ENCODE measurements around the gene IMPG2.
"Not testable (repeated sequence)": the region's sequence is repeated elsewhere in the genome, so short reads cannot be mapped to it uniquely, and the experiment has no call there.

The IMPG2 gene

GRCh38 chr3:101319531-101319930, 844 bp downstream of the IMPG2 start:
- TF ChIP-seq CTCF (conservative IDR thresholded peaks at IDR 0.05): no peak
- TF ChIP-seq ZFX (IDR thresholded peaks at IDR 0.05): no peak
- no peak overlapping the region for H3K27ac ChIP-seq

DNA sequence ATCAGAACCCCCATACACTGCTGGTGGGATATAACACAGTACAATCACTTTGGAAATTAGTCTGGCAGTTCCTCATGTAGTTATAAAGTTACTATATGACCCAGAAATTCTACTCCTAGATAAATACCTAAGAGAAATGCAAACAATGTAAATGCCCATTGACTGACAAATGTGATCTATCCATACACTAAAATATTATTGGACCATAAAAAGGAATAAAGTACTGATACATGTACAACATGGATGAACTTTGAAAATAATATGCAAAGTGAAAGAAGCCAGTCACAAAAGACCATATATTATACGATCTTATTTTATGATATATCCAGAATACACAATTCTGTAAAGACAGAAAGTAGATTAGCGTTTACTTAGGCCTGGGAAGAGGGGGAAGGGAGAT, 7.8 kb downstream of the IMPG2 start:
- no peak overlapping the region for H3K27ac ChIP-seq
- TF ChIP-seq CTCF (conservative IDR thresholded peaks at IDR 0.05): no peak
- no peak for TF ChIP-seq ZFX (IDR thresholded peaks at IDR 0.05)

DNA sequence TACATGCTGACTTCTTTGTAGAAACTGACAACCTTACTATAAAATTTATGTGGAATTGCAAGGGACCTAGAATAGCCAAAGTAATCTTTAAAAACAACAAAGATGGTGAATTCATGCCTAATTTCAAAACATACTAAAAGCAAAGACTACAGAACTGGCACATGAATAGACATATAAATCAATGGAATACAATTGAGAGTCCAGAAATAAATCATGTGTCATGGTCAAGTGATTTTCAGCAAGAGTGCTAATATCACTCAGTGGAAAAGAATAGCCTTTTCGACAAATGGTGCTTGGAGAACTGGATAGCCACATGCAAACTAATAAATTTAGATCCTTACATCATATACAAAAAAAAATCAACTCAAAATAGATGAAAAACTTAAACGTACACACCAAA, 8.7 kb downstream of the IMPG2 start:
- TF ChIP-seq ZFX (IDR thresholded peaks at IDR 0.05) (no peak), CTCF (conservative IDR thresholded peaks at IDR 0.05) (no peak)
- no peak overlapping the region for H3K27ac ChIP-seq

DNA sequence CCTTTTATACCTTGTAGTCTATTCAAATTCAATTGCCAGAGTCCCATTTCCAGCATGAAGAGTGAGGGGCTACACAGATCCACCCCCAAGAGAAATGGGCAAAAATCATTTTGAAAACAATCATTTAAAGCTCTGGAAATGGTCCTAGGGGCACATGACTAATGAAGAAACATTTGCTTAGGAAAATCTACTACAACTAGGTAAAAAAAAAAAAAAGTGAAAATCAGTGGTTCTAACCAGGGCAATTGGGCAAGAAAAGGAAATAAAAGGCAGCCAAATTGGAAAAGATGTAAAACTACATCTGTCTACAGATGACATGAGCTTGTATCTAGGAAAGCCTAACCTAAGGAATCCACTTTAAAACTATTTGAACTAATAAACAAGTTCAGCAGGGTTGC, 9.4 kb downstream of the IMPG2 start:
- no peak overlapping the region for H3K27ac ChIP-seq
- TF ChIP-seq CTCF (conservative IDR thresholded peaks at IDR 0.05) (no peak), ZFX (IDR thresholded peaks at IDR 0.05) (no peak)

DNA sequence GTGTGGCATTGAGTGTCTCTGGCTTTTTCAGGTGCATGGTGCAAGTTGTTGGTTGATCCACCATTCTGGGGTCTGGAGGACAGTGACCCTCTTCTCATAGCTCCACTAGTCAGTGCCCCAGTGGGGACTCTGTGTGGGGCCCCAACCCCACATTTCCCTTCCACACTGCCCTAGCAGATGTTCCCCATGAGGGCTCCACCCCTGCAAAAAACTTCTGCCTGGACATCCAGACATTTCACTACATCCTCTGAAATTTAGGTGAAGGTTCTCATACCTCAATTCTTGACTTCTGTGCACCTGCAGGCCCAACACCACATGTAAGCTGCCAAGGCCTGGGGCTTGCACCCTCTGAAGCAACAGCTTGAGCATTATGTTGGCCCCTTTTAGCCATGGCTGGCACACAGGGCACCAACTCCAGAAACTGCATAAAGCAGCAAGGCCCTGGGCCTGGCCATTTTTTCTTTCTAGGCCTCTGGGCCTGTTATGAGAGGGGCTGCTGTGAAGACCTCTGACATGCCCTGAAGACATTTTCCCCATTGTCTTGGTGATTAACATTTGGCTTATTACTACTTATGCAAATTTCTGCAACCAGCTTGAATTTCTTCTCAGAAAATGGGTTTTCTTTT, 12.1 kb downstream of the IMPG2 start:
- H3K27ac ChIP-seq: not testable (repeated sequence)

GRCh38 chr3:101303836-101304235, 16.5 kb downstream of the IMPG2 start:
- TF ChIP-seq ZFX (IDR thresholded peaks at IDR 0.05) (no peak), CTCF (conservative IDR thresholded peaks at IDR 0.05) (no peak)

GRCh38 chr3:101303089-101303731, 17.2 kb downstream of the IMPG2 start:
- TF ChIP-seq CTCF (conservative IDR thresholded peaks at IDR 0.05) (no peak), ZFX (IDR thresholded peaks at IDR 0.05) (no peak)
- H3K27ac ChIP-seq: no peak overlapping the region

More at GRCh38 chr3:101303836-101304235, 16.5 kb downstream of the IMPG2 start:
- H3K27ac ChIP-seq: no peak overlapping the region

- H3K27ac ChIP-seq: no peak overlapping the region
- TF ChIP-seq CTCF (conservative IDR thresholded peaks at IDR 0.05): no peak
- no peak for TF ChIP-seq ZFX (IDR thresholded peaks at IDR 0.05)
Measured at GRCh38 chr3:101300073-101300472, 20.3 kb downstream of the IMPG2 start.
